Left ventricle myocardium inferior (tissue), 1 donor: ENCODE data around the gene UBN2. TPM values are rescaled to one million over a fixed set of nuclear protein-coding genes. Genes with fewer than 3 reads are reported as not detected.

Source experiments
- DNase-seq: peaks from one replicate; pipeline ENCODE4 v3.0.0-alpha.2; 2020
- H3K27ac ChIP-seq: fragments of 200-600 bp; replicated peaks from 2 replicates; pipeline ENCODE4 v1.8.0; 2021
- H3K27me3 ChIP-seq: fragments of 200-600 bp; 2 replicates; pipeline ENCODE4 v1.8.0; 2021; ENCODE audit warnings: low read depth
- H3K36me3 ChIP-seq: fragments of 200-600 bp; 2 replicates; pipeline ENCODE4 v1.8.0; 2021
- H3K4me1 ChIP-seq: fragments of 200-600 bp; 2 replicates; pipeline ENCODE4 v1.8.0; 2021
- H3K4me3 ChIP-seq: fragments of 200-600 bp; 2 replicates; pipeline ENCODE4 v1.8.0; 2021; ENCODE audit warnings: mild to moderate bottlenecking, moderate library complexity
- H3K9me3 ChIP-seq: fragments of 200-600 bp; replicated peaks from 2 replicates; pipeline ENCODE4 v1.8.0; 2021
- CTCF ChIP-seq: fragments of 200-600 bp; IDR thresholded peaks from 2 replicates; pipeline ENCODE4 v1.8.0; 2021; ENCODE audit warnings: antibody characterized with exemption, mild to moderate bottlenecking, borderline replicate concordance
- intact Hi-C: fragments of 100-400 bp; cut with micrococcal nuclease; formaldehyde crosslinking; loops from one replicate; pipeline ENCODE4 v1.11.0; 2022
- total RNA-seq: library from RNA; stranded (reverse); fragmentation: NEBNext Ultra II Directional; extraction: Animal tissue kit (Norgen Biotek cat#: 25700); gene quantifications from one replicate; pipeline ENCODE4 v1.2.1, GENCODE V29; 2021
- donor health status: DM: no; HTN: yes; CAD: no; lungs with severe emphysema.

The UBN2 gene
- total RNA-seq, 1 donor from 2014 or later: 14.4 TPM

GRCh38 chr7:139286144-139286543, 55.1 kb downstream of the UBN2 start:
- Histone ChIP-seq H3K27ac (no peak overlapping the region), H3K4me1 (no peaks in the 10 kb centered on the region), H3K4me3 (no peak overlapping the region), H3K27me3 (no peaks in the 10 kb centered on the region), H3K9me3 (no peaks in the 10 kb centered on the region), H3K36me3 (peaks cover 51% of the 10 kb centered on the region)
- TF ChIP-seq CTCF: no peak
- intact Hi-C loops: no loop called here
- DNase-seq: no peak

- H3K36me3 ChIP-seq: peaks cover 52% of the 10 kb centered on the region
- no peak overlapping the region for H3K4me3 ChIP-seq
- no peak overlapping the region for H3K27ac ChIP-seq
- H3K4me1 ChIP-seq: no peaks in the 10 kb centered on the region
- no peak for DNase-seq
- TF ChIP-seq CTCF: no peak
- intact Hi-C loops: no loop called here
- H3K27me3 ChIP-seq: no peaks in the 10 kb centered on the region
- H3K9me3 ChIP-seq: no peaks in the 10 kb centered on the region
These were observed 61.8 kb downstream of the UBN2 start for GRCh38 chr7:139292821-139293220.

- TF ChIP-seq CTCF: no peak
- DNase-seq: no peak
- Histone ChIP-seq H3K9me3 (no peaks in the 10 kb centered on the region), H3K4me1 (no peaks in the 10 kb centered on the region), H3K4me3 (no peak overlapping the region), H3K27me3 (no peaks in the 10 kb centered on the region), H3K27ac (no peak overlapping the region), H3K36me3 (peaks cover 59% of the 10 kb centered on the region)
- intact Hi-C loops: no loop called here
These were observed 62.5 kb downstream of the UBN2 start for GRCh38 chr7:139293534-139293933.

GRCh38 chr7:139294241-139294640, 63.2 kb downstream of the UBN2 start:
- Histone ChIP-seq H3K27me3 (no peaks in the 10 kb centered on the region), H3K9me3 (no peaks in the 10 kb centered on the region), H3K4me3 (no peak overlapping the region), H3K4me1 (no peaks in the 10 kb centered on the region), H3K27ac (no peak overlapping the region), H3K36me3 (peaks cover 66% of the 10 kb centered on the region)
- no peak for TF ChIP-seq CTCF
- intact Hi-C loops: no loop called here
- no peak for DNase-seq

GRCh38 chr7:139294951-139295575, 64.0 kb downstream of the UBN2 start:
- H3K36me3 ChIP-seq: peaks cover 74% of the 10 kb centered on the region

More at GRCh38 chr7:139294951-139295575, 64.0 kb downstream of the UBN2 start:
- H3K27ac ChIP-seq: no peak overlapping the region
- H3K9me3 ChIP-seq: no peaks in the 10 kb centered on the region
- DNase-seq: no peak
- TF ChIP-seq CTCF: no peak
- H3K4me1 ChIP-seq: no peaks in the 10 kb centered on the region
- H3K4me3 ChIP-seq: no peak overlapping the region
- intact Hi-C loops: no loop called here
- no peaks in the 10 kb centered on the region for H3K27me3 ChIP-seq
